ENCODE results near the gene PKP1.

Gene PKP1

DNA sequence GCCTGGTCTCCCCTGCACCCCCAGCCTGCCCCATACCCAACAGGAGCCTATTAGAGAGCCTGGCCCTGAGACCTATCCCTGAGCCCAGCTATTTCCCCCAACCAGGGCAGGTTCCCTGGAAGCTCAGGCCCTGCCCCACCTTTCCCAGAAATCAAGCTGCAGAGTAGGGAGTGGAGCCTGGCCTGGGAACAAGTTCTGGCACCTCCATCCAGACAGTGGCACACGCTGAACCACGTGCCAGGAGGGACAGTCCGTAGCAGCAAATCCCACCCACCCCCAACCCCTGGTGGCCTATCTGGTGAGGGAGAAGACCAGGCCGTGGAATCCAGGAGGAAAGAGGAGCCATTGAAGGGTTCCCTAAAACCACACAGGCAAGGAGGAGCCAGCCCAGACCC is 71.6 kb downstream of the PKP1 start:
- DNase-seq, result no peak

DNA sequence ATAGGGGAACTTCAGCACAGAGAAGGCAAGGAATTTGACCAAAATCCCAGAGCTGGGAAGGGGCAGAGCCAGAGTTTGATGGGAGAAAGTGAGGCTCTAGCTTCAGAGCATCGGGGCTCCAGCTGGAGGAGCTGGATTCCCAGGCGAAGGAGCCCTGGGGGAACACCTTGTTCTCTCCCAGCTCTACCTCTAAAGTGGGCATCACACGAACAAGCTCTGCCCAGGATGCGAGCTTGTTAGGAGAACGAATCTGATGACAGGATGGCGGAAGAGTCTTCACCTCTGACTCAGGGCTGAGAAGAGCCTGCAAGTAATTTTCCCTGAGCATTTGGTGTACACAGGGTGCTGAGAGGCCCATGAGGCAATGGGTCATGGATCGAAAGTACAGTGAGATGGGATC is 72.2 kb downstream of the PKP1 start:
- no peak for DNase-seq

DNA sequence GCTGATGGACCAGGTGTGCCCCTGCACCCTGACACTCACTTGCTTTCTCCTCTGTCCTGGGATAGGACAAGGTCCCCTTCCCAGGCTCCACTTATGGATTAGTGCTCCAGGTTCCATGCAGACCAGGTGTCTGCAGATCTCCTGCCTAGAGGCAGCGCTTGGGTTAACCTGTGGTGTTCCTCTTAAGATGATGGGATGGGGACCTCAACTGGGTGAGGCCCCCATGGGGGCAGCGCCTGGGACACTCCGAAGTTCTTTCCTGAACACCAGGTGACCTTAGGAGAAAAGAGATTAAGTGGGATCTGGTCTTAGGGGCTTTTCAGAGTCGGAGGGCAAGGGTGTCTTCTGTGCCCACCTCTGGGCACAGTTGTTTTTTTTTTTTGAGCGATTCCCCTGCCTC is 72.9 kb downstream of the PKP1 start:
- DNase-seq, result no peak

DNA sequence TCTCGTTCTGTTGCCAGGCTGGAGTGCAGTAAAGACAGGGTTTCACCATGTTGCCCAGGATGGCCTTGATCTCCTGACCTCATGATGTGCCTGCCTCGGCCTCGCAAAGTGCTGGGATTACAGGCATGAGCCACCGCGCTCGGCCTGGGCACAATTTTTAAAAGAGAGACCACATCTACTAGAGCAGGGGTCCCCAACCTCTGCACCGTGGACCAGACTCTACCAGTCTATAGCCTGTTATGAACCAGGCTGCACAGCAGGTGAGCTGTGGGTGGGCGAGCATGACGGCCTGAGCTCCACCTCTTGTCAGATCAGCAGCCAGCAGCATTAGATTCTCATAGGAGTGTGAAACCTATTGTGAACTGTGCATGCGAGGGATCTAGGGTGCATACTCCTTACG is 73.4 kb downstream of the PKP1 start:
- DNase-seq, result no peak

DNA sequence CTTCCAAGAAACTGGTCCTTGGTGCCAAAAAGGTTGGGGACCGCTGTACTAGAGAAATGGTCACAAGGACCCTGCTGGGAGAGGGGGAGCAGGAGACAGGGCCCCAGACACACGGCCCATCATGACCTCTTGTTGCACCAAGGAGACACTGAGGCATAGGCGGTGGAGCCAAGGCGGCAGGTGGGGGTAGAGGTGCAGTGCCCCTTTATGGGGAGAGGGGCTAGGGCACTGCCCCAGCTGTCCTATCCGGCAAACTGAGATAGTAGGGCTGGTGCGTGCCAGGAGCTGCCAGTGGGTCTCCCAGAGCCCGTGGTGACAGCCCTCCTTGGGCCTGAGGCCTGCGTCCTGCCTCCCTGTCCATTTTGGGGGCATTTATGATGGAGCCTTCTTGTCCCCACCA is 73.9 kb downstream of the PKP1 start:
- no peak for DNase-seq

DNA sequence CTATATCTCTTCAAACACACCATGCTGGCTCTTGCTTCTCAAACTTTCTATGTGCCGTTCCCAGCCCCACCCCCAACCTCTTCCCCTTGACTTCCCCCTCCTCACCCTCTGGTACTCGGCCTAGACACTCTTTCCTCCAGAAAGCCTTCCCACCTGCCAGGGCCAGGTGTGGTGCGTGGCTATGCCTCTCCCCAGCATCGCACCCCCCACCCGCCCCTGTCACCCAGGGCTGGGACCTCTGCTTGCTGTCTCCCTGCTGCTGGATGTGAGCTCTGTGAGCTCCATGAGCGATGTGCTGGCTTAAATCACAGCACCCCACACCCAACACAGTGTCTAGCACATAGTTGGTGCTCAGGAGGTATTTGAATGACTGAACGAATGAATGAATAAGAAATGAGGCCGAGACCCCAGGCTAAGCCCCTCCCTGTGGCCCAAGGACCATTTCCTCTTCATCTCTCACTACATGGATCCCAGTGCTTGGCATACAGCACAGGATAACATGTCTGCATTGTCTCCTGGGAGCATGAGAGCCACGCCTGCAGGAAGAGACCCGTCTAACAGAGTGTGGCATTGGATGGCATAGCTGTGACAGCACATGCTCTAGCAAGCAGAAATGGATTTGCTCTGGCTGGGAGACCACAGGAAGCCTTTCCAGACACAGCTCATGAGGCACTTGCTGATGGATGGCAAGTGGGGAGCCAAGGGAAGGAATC is 74.5 kb downstream of the PKP1 start:
- DNase-seq, result no peak

DNA sequence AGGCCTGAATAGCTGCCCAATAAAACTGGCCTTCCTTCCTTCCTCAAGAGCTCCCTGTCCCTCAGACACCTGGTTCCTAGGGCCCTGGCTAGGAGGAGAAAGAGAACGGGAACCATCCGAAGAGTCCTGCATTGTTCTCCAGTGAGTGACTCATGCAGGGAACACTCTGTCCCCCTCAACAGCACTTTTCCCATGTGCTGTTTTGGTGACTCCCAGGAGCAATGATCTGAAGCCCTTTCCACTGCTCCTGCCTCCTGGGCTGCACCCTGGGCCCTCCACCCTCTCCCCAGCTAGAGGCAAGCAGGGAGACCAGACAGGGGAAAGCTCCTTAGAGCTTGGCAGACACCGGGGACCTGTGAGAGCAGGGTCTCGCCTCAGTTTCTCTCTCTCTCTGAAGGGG is 75.3 kb downstream of the PKP1 start:
- DNase-seq, result no peak

DNA sequence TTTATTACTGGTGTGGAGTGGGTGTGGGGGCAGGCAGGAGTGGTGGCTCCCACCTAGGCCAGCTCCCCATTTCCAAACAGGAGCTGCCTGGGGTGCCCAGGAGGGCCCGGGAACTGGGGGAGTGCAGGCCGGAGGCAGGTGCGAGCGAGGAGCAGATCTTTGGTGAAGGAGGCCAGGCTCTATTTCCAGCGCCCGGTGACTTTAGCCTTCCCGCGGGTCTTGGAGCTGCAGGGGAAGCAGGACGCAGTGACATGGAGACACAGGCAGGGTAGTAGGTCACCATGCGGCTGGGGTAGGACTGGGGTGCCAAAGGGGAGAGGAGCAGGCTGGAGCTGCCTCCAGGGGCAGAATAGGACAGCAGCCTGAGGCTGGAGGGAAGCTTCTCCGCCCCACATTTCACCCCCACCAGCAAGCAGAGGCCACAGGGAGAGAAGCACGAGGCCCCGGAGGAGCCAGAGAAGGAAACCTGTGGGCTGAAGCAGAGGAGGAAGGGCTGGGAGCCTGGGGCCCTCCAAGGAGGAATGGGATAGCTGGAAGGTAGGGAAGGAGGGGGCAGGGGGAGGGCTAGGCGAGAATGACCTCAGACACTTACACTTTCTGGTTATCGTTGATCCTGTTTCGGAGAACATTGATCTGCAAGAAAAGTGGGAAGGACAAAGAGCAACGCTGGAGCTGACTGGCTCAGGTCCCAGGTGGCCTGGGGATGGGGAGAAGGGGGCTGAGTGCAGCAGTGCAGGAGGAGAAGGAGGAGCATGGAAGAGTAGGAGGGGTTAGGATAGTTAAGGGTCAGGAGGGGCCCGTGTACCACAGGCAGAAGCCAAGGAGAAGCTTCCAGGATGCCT is 75.9 kb downstream of the PKP1 start:
- no peak for DNase-seq

DNA sequence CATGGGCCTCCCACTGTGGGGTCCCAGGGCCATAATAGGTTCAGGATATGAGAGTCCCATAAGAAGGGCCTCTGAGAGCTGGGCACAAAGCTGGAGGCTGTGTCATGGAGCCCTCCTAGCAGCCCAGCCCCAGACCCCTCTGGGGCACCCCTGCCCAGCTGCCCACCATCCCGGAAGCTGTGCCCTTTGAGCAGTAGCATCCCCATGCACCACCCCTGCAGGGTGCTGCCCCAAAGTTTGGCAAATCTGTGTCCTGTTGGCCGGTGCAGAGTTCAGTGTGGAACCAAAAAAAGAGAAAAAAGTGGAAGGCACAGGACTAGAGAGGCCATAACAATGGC is 76.5 kb downstream of the PKP1 start:
- DNase-seq, result no peak

DNA sequence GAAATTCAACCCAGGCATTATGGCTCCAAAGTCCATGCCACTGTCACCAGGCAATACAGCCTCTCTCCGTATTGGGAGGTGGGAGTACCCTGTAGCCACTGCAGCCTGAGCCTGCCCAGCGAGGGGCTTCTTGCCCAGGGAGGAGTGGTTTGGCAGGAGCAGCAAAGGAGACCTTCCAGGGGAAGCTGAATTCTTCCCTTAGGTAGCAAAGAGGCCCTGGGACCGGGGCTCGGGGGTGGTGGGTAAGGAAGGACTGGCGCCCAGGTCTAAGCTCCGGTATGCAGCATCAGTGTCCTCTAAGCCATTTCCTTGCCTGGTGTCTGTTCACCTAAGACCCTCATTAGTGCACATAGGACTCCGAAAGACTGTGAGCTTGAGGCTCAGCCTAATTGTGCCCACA is 77.2 kb downstream of the PKP1 start:
- no peak for DNase-seq

DNA sequence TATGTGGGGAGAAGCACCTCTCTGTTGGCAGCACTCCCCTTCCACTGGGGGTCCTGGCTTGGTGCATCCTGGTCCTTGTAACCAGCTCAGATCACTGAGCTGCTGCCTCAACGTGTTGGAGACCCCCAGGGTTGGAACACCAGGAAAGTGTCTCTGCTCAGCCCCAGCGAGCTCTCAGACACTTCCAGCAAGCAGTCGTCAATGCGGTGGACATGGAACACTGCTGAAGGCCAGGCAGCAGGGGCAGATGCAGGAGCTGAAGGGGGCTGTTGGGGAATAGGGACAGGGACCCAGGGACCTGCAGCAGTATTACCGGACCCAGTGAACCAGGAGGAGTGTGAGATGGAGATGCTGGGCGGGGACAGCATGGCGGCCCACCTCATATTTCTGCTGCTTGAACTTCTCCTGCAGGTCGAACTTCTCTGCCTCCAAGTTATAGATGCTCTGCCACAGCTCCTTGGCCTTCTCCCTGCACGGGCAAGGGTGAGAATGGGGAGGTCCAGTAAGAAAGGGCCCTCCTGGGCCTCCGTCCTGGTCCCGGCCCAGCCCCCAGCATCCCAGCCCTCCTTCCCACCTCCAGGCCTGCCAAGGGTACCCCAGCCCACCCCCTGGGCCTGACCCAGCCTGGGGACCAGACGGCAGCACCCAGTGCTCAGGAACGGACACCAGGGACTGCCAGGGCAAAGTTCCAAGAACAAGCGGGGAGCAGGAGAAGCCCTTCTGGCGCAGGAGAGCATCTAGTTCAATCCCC is 77.8 kb downstream of the PKP1 start:
- DNase-seq, result no peak

DNA sequence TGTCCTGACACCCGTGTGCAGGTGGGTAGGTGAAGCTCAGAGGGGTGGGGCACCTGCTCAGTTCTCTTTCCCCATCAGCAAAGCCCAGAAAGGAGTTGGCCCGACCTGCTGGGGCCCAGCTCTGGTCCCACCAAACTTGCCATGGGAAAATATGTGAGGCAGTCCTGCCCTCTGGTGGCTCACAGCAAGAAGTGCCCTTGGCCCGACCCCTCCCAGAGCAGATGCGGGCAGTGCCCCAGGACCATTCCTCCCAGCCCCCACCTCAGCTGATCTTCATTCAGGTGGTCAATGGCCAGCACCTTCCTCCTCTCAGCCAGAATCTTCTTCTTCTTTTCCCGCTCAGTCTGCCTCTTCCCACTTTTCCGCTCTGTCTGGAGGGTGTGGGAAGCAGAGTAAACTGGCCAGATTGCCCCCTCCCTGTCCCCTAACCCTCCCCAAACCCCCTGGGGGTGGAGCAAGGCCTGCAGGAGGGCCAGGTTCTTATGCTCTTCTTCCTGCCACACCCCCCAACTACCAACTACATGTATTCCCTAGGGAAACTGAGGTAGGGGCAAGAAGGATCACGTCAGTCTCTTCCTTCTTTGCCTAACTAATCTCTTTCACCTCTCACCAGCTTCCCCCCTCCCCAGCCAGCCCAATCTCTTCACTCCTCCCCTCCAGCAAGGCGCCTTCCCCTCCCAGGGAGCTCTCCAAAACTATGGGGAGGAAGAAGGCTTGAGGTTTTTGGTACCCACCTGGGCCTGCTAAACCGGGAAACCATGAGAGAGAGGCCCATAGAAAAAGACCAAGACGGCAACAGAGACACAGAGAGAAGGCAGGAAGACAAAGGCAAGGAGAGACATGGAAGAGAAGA is 78.6 kb downstream of the PKP1 start:
- DNase-seq, result no peak

DNA sequence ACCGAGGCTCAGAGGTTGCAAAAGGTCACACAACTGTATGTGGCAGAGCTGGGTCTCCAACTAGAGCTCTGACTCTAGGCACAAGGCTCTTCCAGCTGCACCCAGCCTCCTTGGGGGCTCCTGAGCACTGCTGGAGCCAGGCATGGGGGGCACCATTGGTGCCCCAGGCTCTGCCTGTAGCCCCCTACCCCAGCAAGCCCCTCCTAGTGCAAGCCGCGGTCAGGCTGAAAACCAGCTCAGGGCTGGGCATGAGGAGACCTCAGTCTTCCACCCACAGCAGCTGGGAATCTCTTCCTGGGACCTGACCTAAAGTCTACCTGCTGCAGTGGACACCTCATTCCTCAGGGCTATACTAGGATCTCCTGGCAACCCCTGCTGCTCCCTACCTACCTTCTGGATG is 79.6 kb downstream of the PKP1 start:
- DNase-seq, result no peak

DNA sequence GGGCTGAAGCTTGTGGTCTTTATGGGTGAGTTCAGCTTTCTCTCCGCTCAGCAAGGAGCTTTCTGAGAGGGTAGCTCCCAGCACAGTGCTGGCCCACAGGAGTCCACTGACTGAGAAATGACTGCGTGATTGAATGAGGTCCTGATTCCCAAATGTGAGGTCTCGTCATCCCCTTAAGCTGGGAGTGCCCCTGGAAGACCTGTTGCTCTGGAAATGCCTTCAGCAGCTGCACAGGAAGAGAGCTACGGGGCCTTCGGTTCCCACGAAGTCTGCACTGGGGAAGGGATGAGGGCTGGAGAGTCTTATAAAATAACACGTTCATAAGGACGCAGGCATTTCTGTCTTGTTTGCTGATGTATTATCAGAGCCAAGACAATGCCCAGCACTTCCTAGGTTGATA is 80.2 kb downstream of the PKP1 start:
- no peak for DNase-seq

DNA sequence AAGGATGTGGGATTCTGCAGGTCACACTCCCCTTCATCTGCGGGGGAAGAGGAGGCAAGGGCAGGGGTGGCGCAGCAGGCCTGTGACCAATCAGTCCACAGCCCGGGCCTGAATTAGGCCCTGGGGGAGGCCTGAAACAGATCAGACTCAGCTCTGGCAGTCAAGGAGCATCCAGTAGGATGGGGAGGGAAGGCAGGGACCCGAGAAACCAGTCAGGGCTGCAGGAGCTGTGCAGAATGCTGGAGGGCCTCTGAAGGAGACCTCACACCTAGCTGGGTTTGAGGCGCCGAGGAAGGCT is 81.5 kb downstream of the PKP1 start:
- no peak for DNase-seq

DNA sequence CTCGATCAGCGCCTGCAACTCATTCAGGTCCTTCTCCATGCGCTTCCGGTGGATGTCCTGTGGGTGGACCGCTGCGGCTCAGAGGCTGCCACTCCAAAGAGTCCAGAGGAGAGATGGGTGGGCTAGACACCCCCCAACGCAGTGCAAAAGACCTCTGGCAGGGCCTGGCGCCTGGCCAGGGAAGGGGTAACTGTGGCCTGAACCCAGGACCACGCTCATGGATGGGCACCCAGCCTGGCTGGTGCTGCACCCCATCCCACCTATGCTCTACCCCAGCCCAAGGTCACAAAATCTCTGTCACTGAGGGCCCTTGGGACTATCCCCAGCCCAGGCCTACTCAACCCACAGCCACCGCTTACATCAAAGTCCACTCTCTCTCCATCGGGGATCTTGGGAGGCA is 81.9 kb downstream of the PKP1 start:
- DNase-seq, result no peak

DNA sequence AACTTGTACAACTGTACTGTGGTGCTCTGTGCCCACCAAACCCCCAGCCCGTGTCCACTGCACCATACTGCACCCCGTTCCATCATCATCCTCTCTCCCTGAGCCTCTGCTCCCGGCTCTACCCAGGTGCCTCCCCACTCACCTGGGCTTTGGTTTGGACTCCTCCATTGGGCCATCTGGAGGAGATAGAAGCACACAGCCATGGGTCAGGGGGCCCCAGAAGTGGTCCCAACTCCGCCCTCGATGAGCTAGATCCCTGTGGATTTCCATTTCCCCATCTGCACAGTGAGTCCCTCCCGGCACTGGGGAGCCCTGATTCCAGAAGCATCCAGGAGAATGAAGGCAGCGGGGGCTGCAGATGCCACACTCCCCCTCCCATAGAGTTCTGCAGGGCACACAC is 83.4 kb downstream of the PKP1 start:
- no peak for DNase-seq

DNA sequence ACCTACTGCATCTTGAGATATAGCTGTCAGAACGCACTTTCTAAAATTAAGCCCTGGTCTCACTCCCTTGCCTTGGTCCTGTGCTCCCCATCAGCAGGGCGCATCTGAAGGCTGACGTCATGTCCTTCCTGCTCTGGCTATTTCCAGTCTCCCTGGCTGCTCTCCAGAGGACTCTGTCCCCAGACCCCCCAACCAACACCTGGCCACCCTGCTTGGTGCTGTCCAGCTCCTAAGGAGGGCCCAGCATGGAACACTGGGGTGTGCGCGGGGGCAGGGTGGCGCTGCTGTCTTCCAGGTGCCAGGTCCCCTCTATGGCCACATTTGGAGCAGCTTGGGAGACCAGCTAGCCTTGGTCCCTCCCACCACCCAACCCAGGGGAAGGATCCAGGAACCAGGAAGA is 85.9 kb downstream of the PKP1 start:
- no peak for DNase-seq

DNA sequence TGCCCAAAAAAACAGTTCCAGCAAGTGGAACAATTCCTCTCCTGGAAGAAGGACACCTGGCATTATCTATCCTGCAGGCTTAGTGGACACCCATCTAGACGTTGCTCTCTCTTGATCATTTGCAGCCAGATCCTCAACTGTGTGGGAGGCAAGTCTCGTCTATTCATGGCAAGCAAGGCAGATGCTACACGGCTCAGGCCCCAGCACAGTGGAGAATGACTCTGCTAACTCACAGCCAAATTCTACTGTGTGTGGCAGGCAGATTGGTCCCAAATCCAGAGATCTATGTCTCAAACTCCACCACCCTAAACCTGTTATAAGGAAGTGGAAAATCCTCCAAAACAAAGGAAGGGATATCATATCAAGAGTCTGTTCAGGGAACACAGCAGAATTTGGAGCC is 87.2 kb downstream of the PKP1 start:
- DNase-seq, result no peak

DNA sequence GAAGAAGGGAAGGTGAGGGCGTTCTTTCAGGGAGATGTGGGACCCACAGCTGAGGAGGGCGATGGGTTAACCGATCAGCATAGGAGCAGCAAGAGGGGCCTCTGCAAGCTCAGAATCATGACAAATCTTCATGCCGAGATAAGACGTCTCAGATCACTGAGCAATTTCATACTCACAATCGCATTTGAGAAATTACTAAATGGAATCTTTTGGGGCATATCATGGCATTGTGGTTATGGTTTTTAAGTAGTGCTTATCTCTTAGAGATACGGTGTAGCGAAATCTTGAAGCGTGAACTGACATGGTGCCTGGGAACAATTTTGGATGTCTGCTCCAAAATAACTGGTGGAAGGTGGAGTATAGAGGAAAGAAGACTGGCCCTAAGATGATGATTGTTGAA is 88.0 kb downstream of the PKP1 start:
- no peak for DNase-seq

DNA sequence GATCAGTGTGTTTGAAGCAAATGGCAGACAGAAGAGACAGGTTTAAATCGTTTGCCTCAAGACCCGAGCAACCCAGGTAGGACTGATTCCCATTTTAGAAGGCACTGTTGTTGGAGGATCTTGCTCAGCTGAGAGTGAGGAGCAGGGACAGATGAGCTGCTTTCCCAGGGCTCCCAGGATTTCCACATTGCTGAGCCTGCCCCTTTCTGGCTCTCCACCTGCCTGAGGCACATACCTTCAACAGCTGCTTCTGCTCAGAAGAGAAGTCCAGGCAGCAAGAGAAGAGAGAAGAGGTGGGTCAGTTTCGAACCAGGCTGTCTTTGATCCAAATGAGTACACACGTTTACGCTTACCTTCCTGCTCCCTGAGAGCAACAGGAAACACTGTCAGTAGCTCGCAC is 88.5 kb downstream of the PKP1 start:
- no peak for DNase-seq

DNA sequence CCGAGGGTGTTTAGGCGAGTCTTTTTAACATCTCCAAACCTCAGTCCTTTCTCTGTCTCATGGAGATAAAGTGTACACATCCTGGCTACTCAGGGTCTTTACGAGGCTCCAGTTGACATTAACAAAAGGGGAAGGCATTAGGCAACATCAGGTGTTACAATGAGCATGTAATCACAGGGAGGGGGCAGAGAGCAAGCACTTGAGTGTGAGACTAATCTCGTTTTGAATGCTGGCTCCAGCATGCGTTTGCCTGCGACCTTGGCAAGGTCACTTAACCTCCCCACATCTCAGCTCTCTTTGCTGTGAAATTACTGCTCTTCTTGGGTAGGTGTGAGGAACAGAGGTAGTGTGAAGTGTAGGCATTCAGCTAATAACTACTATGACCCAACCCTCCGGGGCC is 91.1 kb downstream of the PKP1 start:
- DNase-seq, result no peak

DNA sequence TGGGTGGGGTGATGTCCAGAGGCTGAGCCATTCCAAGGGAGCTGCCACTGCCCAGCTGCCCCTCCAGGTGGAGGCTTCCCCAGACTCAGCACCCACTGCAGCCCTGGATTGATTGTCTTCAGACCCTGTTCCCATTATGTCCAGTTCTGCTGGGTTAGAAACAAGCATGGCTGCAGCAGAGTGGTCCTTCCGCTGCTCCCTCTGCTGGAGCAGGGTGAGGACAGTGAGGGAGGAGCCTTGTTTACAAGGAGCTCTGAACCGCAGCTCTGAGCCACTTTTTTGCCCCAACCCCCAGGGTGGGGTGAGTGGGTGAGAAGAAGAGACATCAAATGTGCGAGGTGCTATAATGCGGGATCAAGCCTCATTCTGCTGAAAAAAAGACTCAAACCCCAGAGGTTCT is 91.9 kb downstream of the PKP1 start:
- DNase-seq, result no peak

DNA sequence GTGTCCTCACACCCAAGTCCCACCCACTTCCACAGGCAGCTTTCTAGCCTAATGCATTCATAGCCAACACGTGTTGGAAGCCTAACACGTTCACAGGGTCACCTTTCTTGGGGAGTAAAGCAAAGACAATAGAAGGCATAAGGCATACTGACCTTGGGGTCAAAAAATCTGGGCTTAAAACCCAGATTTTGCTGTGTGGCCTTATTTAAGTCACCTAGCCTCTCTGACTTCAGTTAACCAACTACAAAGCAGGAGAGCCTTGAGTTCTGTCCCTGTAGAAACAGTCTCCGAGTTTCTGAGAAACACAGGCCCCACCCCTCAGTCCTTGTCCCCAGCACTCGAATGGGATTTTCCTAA is 92.8 kb downstream of the PKP1 start:
- no peak for DNase-seq

Data from activated gamma-delta T cell treated with Interleukin-2 at 50 U/mL for 16 hours (primary cell).